Skin of body (tissue), 2 donors: ENCODE measurements around the gene HBP1. TPM values are rescaled to one million over a fixed set of nuclear protein-coding genes. Genes with fewer than 3 reads are reported as not detected.
A peak's percentile ranks its signal among the peaks of the same experiment; 100 is the strongest.
"Not testable (repeated sequence)": the region's sequence is repeated elsewhere in the genome, so short reads cannot be mapped to it uniquely, and the experiment has no call there.

Source experiments
- DNase-seq: peaks from one replicate; lab custom pipeline; 2025; lab: John Stamatoyannopoulos, UW
- total RNA-seq: library from RNA; depleted of rRNA; stranded (reverse); fragments of >200 nt; gene quantifications from one replicate; pipeline ENCODE4 v1.2.3, GENCODE V29; 2014

Gene HBP1
- total RNA-seq, 1 donor from 2014 or later, result 149 TPM

GRCh38 chr7:107224374-107225223 is 55.8 kb downstream of the HBP1 start:
- DNase-seq, result no peak

- no peak for DNase-seq
Observed at GRCh38 chr7:107228291-107228690, 59.5 kb downstream of the HBP1 start.

GRCh38 chr7:107230334-107230733 is 61.5 kb downstream of the HBP1 start:
- DNase-seq, result no peak

GRCh38 chr7:107232568-107233090 is 63.8 kb downstream of the HBP1 start:
- no peak for DNase-seq

- DNase-seq, result no peak
Observed at GRCh38 chr7:107233174-107233573, 64.4 kb downstream of the HBP1 start.

GRCh38 chr7:107233981-107234380 is 65.2 kb downstream of the HBP1 start:
- no peak for DNase-seq

- no peak for DNase-seq
Observed at GRCh38 chr7:107234436-107234835, 65.6 kb downstream of the HBP1 start.

- DNase-seq, result peak; percentile 57
Observed at GRCh38 chr7:107236862-107237261, 68.1 kb downstream of the HBP1 start.

- no peak for DNase-seq
Observed at GRCh38 chr7:107237451-107237850, 68.6 kb downstream of the HBP1 start.

- no peak for DNase-seq
Observed at GRCh38 chr7:107242267-107242666, 73.5 kb downstream of the HBP1 start.

- DNase-seq, result no peak
Observed at GRCh38 chr7:107244613-107245012, 75.8 kb downstream of the HBP1 start.

GRCh38 chr7:107246836-107247235 is 78.0 kb downstream of the HBP1 start:
- DNase-seq, result not testable (repeated sequence)

- DNase-seq, result no peak
Observed at GRCh38 chr7:107248551-107249316, 79.9 kb downstream of the HBP1 start.

GRCh38 chr7:107251963-107252362 is 83.2 kb downstream of the HBP1 start:
- DNase-seq, result no peak

Other genes with a start within 250 kb of the HBP1 start
- 36.1 TPM for gene PRKAR2B, start 124.3 kb upstream of the HBP1 start, total RNA-seq